HG03045 (cell line): Measurements from ENCODE around the gene ABCC9.

Experiments used
- ATAC-seq: cut with Tn5 transposase; IDR thresholded peaks from one replicate; pipeline ENCODE4 v1.9.1; 2021; ENCODE audit warnings: mild to moderate bottlenecking, moderate library complexity; ENCODE audit not compliant: unreplicated experiment

ABCC9 gene

GRCh38 chr12:21881965-21882364, 59.3 kb downstream of the ABCC9 start:
- no peak for ATAC-seq

- no peak for ATAC-seq
Observed at GRCh38 chr12:21879312-21879711, 61.9 kb downstream of the ABCC9 start.

- ATAC-seq: no peak
Observed at GRCh38 chr12:21877293-21877982, 63.8 kb downstream of the ABCC9 start.

GRCh38 chr12:21865846-21866245, 75.4 kb downstream of the ABCC9 start:
- no peak for ATAC-seq

- ATAC-seq: no peak
Observed at GRCh38 chr12:21860534-21860933, 80.7 kb downstream of the ABCC9 start.

GRCh38 chr12:21860128-21860527, 81.1 kb downstream of the ABCC9 start:
- no peak for ATAC-seq

GRCh38 chr12:21852251-21852650, 89.0 kb downstream of the ABCC9 start:
- ATAC-seq: no peak

GRCh38 chr12:21851151-21851550, 90.1 kb downstream of the ABCC9 start:
- no peak for ATAC-seq

GRCh38 chr12:21850419-21850818, 90.8 kb downstream of the ABCC9 start:
- ATAC-seq: no peak

- ATAC-seq: no peak
Observed at GRCh38 chr12:21849878-21850277, 91.3 kb downstream of the ABCC9 start.

GRCh38 chr12:21848192-21848591, 93.0 kb downstream of the ABCC9 start:
- no peak for ATAC-seq

- no peak for ATAC-seq
Observed at GRCh38 chr12:21843795-21844194, 97.4 kb downstream of the ABCC9 start.

GRCh38 chr12:21839776-21840175, 101.5 kb downstream of the ABCC9 start:
- ATAC-seq: no peak

- ATAC-seq: no peak
Observed at GRCh38 chr12:21837847-21838246, 103.4 kb downstream of the ABCC9 start.

- ATAC-seq: no peak
Observed at GRCh38 chr12:21831791-21832344, 109.4 kb downstream of the ABCC9 start.

GRCh38 chr12:21828779-21829178, 112.4 kb downstream of the ABCC9 start:
- ATAC-seq: no peak

- no peak for ATAC-seq
Observed at GRCh38 chr12:21828136-21828775, 113.0 kb downstream of the ABCC9 start.

GRCh38 chr12:21827083-21827482, 114.1 kb downstream of the ABCC9 start:
- no peak for ATAC-seq

- no peak for ATAC-seq
Observed at GRCh38 chr12:21826618-21826910, 114.7 kb downstream of the ABCC9 start.

- ATAC-seq: no peak
Observed at GRCh38 chr12:21825886-21826617, 115.2 kb downstream of the ABCC9 start.

- no peak for ATAC-seq
Observed at GRCh38 chr12:21823581-21823980, 117.6 kb downstream of the ABCC9 start.

GRCh38 chr12:21819678-21820077, 121.5 kb downstream of the ABCC9 start:
- no peak for ATAC-seq
